K562 (cell line): ENCODE measurements around the gene USHBP1. TPM values are rescaled to one million over a fixed set of nuclear protein-coding genes. Genes with fewer than 3 reads are reported as not detected.

Experiments
- ATAC-seq: fragments of 200-7000 bp; cut with Tn5 transposase; 3 replicates; pipeline ENCODE4 v1.9.1; 2020; ENCODE audit warnings: moderate library complexity
- BruUV-seq: library from RNA; stranded (reverse); fragments of 400-500 nt; replicated peaks from 2 replicates; lab custom pipeline; 2021; lab: Mats Ljungman, UMichigan
- CTCF ChIA-PET: fragments of 300-600 bp; formaldehyde crosslinking; extraction: SDS; loops from one replicate; lab custom pipeline; 2021; ENCODE audit warnings: low intra/inter-chr PET ratio; lab: Yijun Ruan, JAX
- POLR2A ChIA-PET: fragments of 300-600, 350-650 bp; sonication (Branson Sonifier 250); formaldehyde crosslinking; extraction: SDS; loops from one replicate; lab custom pipeline; 2021; ENCODE audit warnings: antibody characterized with exemption, inconsistent platforms; lab: Yijun Ruan, JAX
- DNase-seq, 4 experiments: peaks; one replicate each; pipeline versions ENCODE4 v3.0.0 to v3.0.0-alpha.2; 2011 to 2018; ENCODE audit warnings: low spot score in 3 of 4, mixed read lengths in 3 of 4; ENCODE audit errors: extremely low read depth in 1 of 4
- FAIRE-seq: peaks from 2 replicates; lab custom pipeline; 2011; peaks lifted over from hg19 to GRCh38; lab: Jason Lieb, UNC
- H2AFZ ChIP-seq: 2 replicates; pipeline ENCODE4 v1.6.0; 2011; ENCODE audit warnings: low read depth, low read length, control low read depth, inconsistent platforms
- H3K27ac ChIP-seq: fragments of 200-600 bp; 3 replicates; pipeline ENCODE4 v1.8.0; 2011; ENCODE audit warnings: low read depth, mild to moderate bottlenecking, control low read depth, inconsistent platforms, low read length, moderate library complexity, mixed read lengths; ENCODE audit errors: extremely low read depth
- H3K27me3 ChIP-seq, 2 experiments: fragments of 300-600 bp in 1 of 2; 2 replicates in 1 of 2; 3 replicates in 1 of 2; pipeline versions ENCODE4 v1.6.0 to v1.8.0; 2011; ENCODE audit warnings: inconsistent platforms in 2 of 2, low read length in 2 of 2, mild to moderate bottlenecking in 1 of 2, mixed read lengths in 1 of 2, moderate library complexity in 1 of 2; ENCODE audit not compliant: control insufficient read depth in 2 of 2, insufficient read depth in 2 of 2
- H3K36me3 ChIP-seq: fragments of 300-600 bp; 3 replicates; pipeline ENCODE4 v1.8.0; 2011; ENCODE audit warnings: mild to moderate bottlenecking, low read length, inconsistent platforms; ENCODE audit not compliant: control insufficient read depth, insufficient read depth
- H3K4me1 ChIP-seq, 2 experiments: fragments of 200-600 bp in 1 of 2; replicated peaks in 1 of 2; 2 replicates in 1 of 2; 3 replicates in 1 of 2; pipeline versions ENCODE4 v1.5.1 to v1.8.0; 2011; ENCODE audit warnings: inconsistent platforms in 2 of 2, low read length in 2 of 2, mild to moderate bottlenecking in 1 of 2, mixed read lengths in 1 of 2, moderate library complexity in 1 of 2; ENCODE audit not compliant: control insufficient read depth in 2 of 2, insufficient read depth in 2 of 2
- H3K4me2 ChIP-seq: 2 replicates; pipeline ENCODE4 v1.6.1; 2011; ENCODE audit warnings: low read length, control low read depth, inconsistent platforms, mixed read lengths; ENCODE audit not compliant: insufficient read depth
- H3K4me3 ChIP-seq: fragments of 200-600 bp; sonication (generic), shearing (Covaris generic); 2 replicates; pipeline ENCODE4 v1.5.1; 2016; ENCODE audit warnings: control low read depth, inconsistent platforms
- H3K79me2 ChIP-seq: fragments of 200-600 bp; 3 replicates; pipeline ENCODE4 v1.8.0; 2011; ENCODE audit warnings: low read length, inconsistent platforms; ENCODE audit not compliant: control insufficient read depth, insufficient read depth
- H3K9ac ChIP-seq, 2 experiments: 2 replicates each; pipeline versions ENCODE4 v1.6.0 to v1.6.1; 2011; ENCODE audit warnings: low read depth in 2 of 2, low read length in 2 of 2, control low read depth in 1 of 2, inconsistent platforms in 1 of 2, mild to moderate bottlenecking in 1 of 2, mixed read lengths in 1 of 2; ENCODE audit not compliant: insufficient read depth in 1 of 2
- H3K9me1 ChIP-seq: one replicate; pipeline ENCODE4 v1.6.0; 2011; ENCODE audit warnings: inconsistent platforms, mild to moderate bottlenecking, low read length, moderate library complexity; ENCODE audit not compliant: control insufficient read depth, insufficient read depth
- H3K9me3 ChIP-seq: replicated peaks from 2 replicates; pipeline ENCODE4 v1.5.1; 2011; ENCODE audit warnings: low read depth, low read length, inconsistent platforms; ENCODE audit not compliant: control insufficient read depth, insufficient read depth
- H4K20me1 ChIP-seq: replicated peaks from 2 replicates; pipeline ENCODE4 v1.6.1; 2011; ENCODE audit warnings: low read length, inconsistent platforms, mixed read lengths; ENCODE audit not compliant: control insufficient read depth, insufficient read depth
- MCM7 ChIP-seq, 2 experiments: fragments of 450-650 bp; IDR thresholded peaks; 2 replicates each; pipeline ENCODE4 v1.6.1; 2016 to 2018
- TAL1 ChIP-seq: fragments of 450-650 bp; IDR thresholded peaks from 2 replicates; pipeline ENCODE4 v1.6.1; 2016; ENCODE audit warnings: mild to moderate bottlenecking
- ZNF436 ChIP-seq: fragments of 250-450, 450-650 bp; sonication (Bioruptor Pico); formaldehyde crosslinking; IDR thresholded peaks from 2 replicates; pipeline ENCODE4 v1.7.0; 2020; ENCODE audit warnings: mild to moderate bottlenecking
- WGBS: fragments of 100-300 bp; shearing (Covaris generic); methylation state at CpG from one replicate; pipeline ENCODE4 v1.1.6; 2016; ENCODE audit warnings: low coverage, mixed read lengths; ENCODE audit not compliant: insufficient coverage; ENCODE audit errors: missing lambda C conversion rate; 5-methylcytosine and 5-hydroxymethylcytosine counted together
- in situ Hi-C: fragments of 300-500 bp; cut with MboI; formaldehyde crosslinking; loops from 4 replicates; pipeline ENCODE4 v1.15.0; 2018; ENCODE audit warnings: inconsistent platforms, mixed read lengths
- intact Hi-C: fragments of 100-400 bp; cut with micrococcal nuclease; formaldehyde crosslinking; loops from 2 replicates; pipeline ENCODE4 v1.14.2; 2022
- polyA plus RNA-seq, 8 experiments: library from polyadenylated mRNA; depleted of rRNA in 4 of 8; stranded (reverse) in 5 of 8; unstranded in 3 of 8; fragments of >200 nt; fragmentation: Nextera tagmentation in 2 of 8; fragmentation: Illumina TruSeq in 1 of 8; extraction: Ambion mirVana in 2 of 8; extraction: Trizol in 1 of 8; gene quantifications; 2 replicates each; pipeline versions ENCODE4 v1.2.1 to v1.2.3, GENCODE V29; 2011 to 2014; ENCODE audit warnings: inconsistent platforms in 1 of 8, missing spikeins in 1 of 8
- total RNA-seq, 7 experiments: library from RNA; depleted of rRNA in 6 of 7; stranded (reverse); fragments of >200 nt in 6 of 7; fragmentation: Illumina TruSeq in 2 of 7; extraction: Trizol in 2 of 7; gene quantifications; 2 replicates each; pipeline versions ENCODE4 v1.2.1 to v1.2.3, GENCODE V29; 2011 to 2021; ENCODE audit warnings: low replicate concordance in 1 of 7
- TF ChIP-seq, protein P1 (sequence below): conservative IDR thresholded peaks from 2 replicates; pipeline ENCODE4 v1.6.1; 2011; ENCODE audit warnings: low read depth, mild to moderate bottlenecking, low read length; ENCODE audit not compliant: control insufficient read depth

USHBP1 gene
- total and polyA plus RNA-seq, 9 of the 15 experiments (the other 6 are each of a cell fraction or from before 2014, with no cell fraction given) = 0.03 to 0.10 (median 0.05) TPM; not detected in 5

DNA sequence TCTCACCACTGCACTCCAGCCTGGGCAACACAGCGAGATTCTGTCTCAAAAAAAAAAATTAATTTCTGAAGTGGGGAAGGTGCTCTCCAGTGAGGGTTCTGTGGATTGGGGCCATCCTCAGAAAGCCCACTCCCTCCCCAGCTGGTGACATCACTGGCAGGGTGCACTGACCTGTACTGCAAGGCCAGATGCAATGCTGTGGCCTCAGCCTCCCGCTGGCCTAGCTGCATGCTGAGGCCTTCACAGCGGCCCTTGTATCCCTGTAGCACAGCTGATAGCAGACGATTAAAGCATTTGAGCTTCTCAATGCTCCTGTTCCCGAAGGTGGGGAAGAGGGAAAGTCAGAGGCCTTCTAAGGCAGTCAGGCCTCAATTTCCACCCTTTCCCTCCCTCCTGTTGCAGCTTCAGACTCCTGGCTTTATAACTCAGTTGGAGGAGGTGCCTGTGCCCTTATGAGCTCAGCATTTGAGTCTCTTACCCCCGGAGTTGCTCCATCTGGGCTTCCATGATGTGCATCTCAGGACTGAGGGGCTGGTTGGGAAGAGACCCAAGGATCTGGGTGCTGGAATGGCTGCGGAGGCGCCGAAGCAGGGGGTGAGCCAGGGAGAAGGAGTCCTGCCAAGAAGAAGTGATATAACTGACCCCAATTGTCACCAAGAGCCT lies 5.3 kb downstream of the USHBP1 start:
- no peak for DNase-seq

More for the DNA sequence above, 5.3 kb downstream of the USHBP1 start:
- Histone ChIP-seq H3K79me2 (no peaks in the 10 kb centered on the region), H4K20me1 (no peaks in the 10 kb centered on the region), H3K27me3 (no peaks in the 10 kb centered on the region), H3K4me1 (peaks cover 0 to 21% of the 10 kb centered on the region in 2 experiments; a peak in 3 of 5 replicates), H3K4me3 (no peak overlapping the region), H3K9me1 (no peaks in the 10 kb centered on the region), H3K27ac (no peak overlapping the region), H3K9ac (peak overlapping the region in 1 of 2 experiments; percentile 71; a peak in 1 of 4 replicates), H3K4me2 (no peak overlapping the region), H2AFZ (no peak overlapping the region), H3K36me3 (no peaks in the 10 kb centered on the region), H3K9me3 (no peaks in the 10 kb centered on the region)
- ChIA-PET POLR2A (interaction anchor here (0.7 to 1.7 kb wide), 2 partner anchors 23 to 30 kb away, joined by 3 read pairs; no protein-coding TSS in a partner anchor), CTCF (interaction anchor here (2.0 kb wide), 1 partner anchor 192 kb away, joined by 7 read pairs; no protein-coding TSS in a partner anchor)
- WGBS = 41% methylated on average over 9 of the region's 9 CpGs
- in situ Hi-C loops (no loop called here), intact Hi-C loops (no loop called here)
- TF ChIP-seq, protein P1, sequence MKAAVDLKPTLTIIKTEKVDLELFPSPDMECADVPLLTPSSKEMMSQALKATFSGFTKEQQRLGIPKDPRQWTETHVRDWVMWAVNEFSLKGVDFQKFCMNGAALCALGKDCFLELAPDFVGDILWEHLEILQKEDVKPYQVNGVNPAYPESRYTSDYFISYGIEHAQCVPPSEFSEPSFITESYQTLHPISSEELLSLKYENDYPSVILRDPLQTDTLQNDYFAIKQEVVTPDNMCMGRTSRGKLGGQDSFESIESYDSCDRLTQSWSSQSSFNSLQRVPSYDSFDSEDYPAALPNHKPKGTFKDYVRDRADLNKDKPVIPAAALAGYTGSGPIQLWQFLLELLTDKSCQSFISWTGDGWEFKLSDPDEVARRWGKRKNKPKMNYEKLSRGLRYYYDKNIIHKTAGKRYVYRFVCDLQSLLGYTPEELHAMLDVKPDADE = no peak
- TF ChIP-seq MCM7 (IDR thresholded peaks at IDR 0.05) (no peak), TAL1 (no peak), ZNF436 (CRISPR knock-in tag) (no peak)
- no TSS peak for BruUV-seq
- ATAC-seq (no peak), FAIRE-seq (no peak)
